Stimulated activated CD4-positive, alpha-beta T cell treated with anti-CD3 and anti-CD28 coated beads, TNF-alpha, amount 100 ng/mL, for 48 hours (primary cell): Measurements from ENCODE around the gene GADD45B.
"Not testable (repeated sequence)": the region's sequence is repeated elsewhere in the genome, so short reads cannot be mapped to it uniquely, and the experiment has no call there.

Source experiments
- DNase-seq, 3 donors: peaks; one replicate each; pipeline ENCODE4 v3.0.0-alpha.2; 2020; ENCODE audit warnings: low read depth in 3 of 3

GADD45B gene

GRCh38 chr19:2469102-2469914 is 6.6 kb upstream of the GADD45B start:
- peak in 2 of 3 donors; percentile 44 to 50 for DNase-seq

DNA sequence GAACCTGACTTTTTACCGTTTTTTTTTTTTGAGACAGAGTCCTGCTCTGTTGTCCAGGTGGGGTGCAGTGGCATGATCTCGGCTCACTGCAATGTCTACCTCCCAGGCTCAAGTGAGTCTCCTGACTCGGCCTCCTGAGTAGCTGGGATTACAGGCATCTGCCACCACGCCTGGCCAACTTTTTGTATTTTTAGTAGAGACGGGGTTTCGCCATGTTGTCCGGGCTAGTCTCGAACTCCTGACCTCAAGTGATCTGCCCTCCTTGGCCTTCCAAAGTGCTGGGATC is 6.1 kb upstream of the GADD45B start:
- DNase-seq = not testable (repeated sequence)

DNA sequence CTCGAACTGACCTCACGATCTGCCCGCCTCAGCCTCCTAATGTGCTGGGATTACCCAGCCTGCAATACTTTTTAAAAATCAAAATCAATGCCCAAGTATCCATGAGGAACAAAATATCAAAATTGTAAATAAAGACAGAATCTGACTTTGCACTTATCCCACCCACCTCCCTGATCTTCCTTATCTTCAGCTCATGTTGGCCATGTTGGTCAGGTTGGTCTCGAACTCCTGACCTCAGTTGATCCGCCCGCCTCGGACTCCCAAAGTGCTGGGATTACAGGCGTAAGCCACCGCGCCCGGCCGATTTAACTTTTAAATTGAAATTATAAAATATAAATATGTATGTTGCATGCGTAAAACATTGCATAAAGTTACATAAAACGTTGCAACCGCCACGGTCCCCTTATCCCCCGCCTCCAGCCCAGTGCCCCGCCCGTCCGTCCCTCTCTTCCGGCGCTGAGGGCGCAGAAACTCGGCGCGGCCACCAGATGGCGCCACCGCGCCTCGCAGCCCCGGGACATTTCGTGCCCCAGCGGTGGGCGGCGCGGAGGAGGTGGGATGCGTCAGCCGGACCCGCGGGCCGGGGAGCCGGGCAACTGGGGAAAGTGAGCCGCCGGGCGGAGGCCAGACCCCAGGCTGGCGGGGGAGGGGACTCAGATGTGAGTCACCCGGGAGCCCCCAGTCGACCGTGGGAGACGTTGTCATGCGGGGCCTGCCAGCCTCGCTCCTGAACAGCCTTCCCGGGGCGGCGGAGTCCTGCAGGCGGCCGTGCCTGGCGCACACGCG is 1.5 kb upstream of the GADD45B start:
- peak; percentile 83 to 88 (median 85) for DNase-seq

GRCh38 chr19:2475018-2475701 is 767 bp upstream of the GADD45B start:
- DNase-seq = peak; percentile 51 to 67 (median 67)

DNA sequence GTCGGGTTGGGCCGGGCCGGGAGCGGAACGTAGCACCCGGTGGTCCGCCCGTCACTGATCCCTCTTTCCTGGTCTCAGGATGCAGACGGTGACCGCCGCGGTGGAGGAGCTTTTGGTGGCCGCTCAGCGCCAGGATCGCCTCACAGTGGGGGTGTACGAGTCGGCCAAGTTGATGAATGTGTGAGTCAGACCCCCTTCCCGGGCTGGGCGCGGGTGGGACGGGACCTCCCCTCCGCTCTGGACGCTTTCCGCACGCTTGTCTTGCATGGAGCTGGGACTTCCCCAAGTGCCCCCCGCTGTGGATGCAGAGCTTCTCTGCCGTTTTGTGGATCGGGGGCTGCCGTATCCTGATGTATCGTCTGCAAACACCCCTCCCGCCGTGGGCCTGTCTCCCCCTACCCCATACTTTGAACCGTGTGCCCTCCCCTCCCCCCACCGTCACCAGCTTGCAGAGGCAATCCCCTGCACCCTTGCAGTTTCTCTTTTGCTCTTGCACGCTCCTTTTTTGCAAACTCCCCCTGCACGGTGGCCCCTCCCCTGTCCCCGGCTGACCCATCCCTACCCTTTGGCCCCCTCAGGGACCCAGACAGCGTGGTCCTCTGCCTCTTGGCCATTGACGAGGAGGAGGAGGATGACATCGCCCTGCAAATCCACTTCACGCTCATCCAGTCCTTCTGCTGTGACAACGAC is 669 bp downstream of the GADD45B start:
- DNase-seq = peak in 2 of 3 donors; percentile 60 to 72

DNA sequence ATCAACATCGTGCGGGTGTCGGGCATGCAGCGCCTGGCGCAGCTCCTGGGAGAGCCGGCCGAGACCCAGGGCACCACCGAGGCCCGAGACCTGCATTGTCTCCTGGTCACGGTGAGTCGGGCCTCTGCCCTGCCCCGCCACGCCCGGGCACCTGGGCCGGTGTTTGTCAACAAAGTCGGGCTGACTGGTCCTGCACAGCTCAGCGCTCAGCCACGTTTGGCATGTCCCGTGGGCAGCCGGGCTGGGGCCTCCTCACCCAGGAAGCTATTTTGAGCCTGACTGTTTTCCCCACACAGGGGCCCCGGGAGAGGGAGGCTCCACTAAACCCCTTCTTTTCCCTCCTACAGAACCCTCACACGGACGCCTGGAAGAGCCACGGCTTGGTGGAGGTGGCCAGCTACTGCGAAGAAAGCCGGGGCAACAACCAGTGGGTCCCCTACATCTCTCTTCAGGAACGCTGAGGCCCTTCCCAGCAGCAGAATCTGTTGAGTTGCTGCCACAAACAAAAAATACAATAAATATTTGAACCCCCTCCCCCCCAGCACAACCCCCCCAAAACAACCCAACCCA is 1.3 kb downstream of the GADD45B start:
- no peak for DNase-seq

- no peak for DNase-seq
Observed at GRCh38 chr19:2477732-2478191, 1.8 kb downstream of the GADD45B start.

DNA sequence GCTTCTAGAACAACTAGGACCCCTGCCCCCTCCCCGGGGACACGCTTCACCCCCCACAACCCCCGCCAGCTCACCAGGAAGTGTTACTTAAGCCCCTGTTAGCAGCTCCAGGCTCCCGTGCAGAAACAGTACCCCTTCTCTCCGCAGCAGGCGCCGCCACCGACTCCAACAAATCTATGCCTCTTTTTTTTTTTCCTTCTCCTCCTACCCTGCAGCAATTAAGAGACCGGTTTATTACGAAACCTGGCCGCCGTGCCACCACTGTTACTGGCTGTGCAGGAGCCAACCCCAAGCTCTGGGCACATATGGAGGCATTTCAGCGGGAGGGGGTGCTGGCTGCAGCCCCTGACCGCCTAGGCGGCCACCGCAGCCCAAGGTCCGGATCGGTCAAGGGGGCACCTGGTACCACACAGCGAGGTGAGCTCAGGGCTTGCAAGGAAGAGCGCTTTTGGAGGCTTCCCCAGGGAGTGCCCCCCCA is 2.4 kb downstream of the GADD45B start:
- peak in 1 of 3 donors; percentile 38 for DNase-seq

DNA sequence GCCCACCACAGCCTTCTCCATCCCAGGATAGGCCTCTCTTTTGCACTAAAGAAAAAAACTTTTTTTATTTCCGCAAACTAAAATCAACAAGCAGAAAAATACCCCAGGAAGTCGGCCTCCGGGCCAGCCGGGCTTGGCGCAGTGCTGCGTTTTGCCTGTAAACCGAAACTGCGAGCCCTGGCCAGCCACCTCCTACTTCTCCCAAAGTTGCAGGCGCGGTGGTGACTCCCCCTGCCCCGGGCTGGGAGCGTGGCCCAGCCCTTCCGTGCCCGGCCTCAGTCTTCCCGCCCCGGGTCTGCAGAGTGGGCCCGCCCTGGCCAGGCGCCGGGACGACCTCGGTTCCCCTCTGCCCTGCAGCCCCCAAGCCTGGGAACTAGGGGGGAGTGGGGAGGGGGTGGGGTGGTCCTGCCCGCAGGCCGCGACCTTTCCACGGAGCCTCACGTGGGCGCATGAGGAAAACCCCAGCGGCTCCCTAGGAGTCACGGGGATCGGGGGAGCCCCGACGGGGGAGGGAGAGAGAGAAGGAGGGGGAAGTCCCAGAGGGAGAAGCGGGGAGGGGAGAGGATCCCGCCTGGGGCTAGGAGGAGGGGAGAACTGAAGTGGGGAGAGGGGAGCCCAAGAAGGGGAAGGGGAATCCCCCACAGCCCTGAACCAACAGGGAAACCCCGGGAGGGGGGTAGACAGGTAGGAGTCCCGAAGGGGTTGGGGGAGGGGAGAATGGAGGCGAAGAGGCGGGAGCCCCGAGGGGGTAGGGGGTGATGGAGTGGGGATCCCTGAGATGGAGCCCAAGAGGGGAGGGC is 3.0 kb downstream of the GADD45B start:
- peak in 1 of 3 donors; percentile 38 for DNase-seq

DNA sequence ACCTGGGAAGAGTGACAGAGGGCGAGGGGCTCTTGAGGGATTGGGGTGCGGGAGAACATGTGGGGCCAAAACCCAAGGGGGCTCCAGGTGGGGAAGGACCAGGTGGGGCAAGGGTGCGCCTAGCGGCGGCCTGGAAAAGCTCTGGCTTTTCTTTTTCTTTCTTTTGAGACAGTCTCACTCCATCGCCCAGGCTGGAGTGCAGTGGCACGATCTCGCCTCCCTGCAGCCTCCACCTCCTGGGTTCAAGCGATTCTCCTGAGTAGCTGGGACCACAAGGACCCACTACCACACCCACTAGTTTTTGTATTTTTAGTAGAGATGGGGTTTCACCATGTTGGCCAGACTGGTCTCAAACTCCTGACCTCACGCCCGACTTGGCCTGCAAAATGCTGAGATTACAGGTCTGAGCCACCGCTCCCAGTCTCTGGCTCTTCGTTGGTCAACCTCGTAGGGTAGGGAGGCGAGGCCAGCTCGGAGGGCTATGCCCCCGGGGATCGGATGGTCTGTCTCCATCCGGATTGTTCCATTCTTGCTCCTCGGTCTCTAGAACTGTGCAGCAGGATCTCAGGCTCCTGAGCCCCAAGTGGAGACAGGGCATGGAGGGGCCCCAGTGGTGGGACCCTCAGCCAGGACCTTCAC is 3.7 kb downstream of the GADD45B start:
- no peak for DNase-seq

- DNase-seq = no peak
Observed at GRCh38 chr19:2481466-2481865, 5.5 kb downstream of the GADD45B start.

DNA sequence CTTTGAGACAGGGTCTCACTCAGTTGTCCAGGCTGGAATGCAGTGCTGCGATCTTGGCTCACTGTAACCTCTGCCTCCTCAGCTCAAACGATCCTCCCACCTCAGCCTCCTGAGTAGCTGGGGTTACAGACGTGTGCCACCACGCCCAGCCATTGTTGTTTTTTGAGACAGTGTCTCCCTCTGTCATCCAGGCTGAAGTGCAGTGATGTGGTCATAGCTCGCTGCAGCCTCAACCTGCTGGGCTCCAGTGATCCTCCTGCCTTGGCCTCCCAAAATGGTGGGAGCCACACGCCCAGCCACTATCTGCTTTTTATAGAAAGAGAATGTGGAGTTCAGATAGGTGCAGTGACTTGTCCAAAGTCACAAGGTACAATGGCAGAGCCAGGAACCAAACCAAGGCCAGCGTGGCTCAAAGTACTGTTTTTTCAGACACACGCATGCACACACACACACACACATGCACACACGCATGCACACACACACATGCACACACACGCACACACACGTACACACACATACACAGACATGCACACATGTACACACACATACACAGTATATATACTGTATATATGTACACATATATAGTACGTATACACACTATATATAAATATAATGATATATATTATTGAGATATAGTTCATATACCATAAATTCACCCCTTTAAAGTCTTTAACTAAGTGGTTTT is 6.6 kb downstream of the GADD45B start:
- no peak for DNase-seq

GRCh38 chr19:2483084-2483483 is 7.2 kb downstream of the GADD45B start:
- DNase-seq = no peak

DNA sequence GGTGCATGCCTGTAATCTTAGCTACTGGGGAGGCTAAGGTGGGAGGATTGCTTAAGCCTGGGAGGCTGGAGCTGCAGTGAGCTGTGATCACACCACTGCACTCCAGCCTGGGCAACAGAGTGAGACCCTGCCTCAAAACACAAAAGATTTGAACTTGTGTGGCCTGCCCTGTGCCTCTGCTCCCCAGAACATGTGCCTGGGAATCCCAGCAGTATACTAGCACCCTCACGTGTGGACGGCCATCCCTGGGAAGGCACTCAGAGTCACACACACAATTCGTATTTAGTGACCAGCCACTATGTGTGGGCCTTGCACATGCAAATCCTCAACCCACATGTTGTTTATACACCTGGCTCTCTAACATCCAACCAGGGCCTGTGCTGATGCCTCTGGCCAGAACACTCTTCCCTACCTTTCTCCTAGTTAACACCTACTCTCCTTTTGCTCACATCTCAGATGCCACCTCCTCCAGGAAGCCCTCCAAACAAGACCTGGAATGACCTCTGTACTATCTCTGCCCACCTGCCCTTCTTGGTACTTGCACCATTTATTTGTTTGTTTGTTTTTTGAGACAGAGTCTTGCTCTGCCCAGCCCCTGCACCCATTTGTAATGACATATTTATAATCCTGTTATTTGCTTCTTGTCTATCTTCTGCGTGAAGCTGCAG is 7.7 kb downstream of the GADD45B start:
- DNase-seq = no peak

GRCh38 chr19:2484178-2484937 is 8.4 kb downstream of the GADD45B start:
- no peak for DNase-seq

DNA sequence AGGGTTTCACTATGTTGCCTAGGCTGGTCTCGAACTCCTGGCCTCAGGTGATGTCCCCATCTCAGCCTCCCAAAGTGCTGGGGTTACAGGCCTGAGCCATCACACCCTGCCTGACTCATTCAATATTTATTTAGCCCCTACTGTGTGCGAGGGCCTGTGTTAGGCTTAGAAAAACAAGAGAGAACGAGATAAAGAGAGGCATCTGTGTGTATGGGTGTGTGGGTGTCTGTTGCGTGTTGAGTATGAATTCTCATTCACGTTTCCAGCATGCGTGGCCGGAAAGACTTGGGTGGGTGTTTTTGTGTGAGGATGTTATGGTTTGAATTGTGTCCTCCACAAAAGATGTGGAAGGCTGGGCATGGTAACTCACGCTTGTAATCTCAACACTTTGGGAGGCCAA is 9.5 kb downstream of the GADD45B start:
- DNase-seq = no peak

- no peak for DNase-seq
Observed at GRCh38 chr19:2487090-2487489, 11.2 kb downstream of the GADD45B start.

GRCh38 chr19:2487842-2488241 is 11.9 kb downstream of the GADD45B start:
- no peak for DNase-seq
